ENCODE measurements around the gene DACH2. TPM values are rescaled to one million over a fixed set of nuclear protein-coding genes. Genes with fewer than 3 reads are reported as not detected.

DACH2 gene
- polyA plus RNA-seq, 1 donor from 2014 or later = 20.6 TPM

- no peaks in the 10 kb centered on the region for H3K36me3 ChIP-seq (ENCODE audit: insufficient read depth, low read length)
- H3K4me3 ChIP-seq (ENCODE audit: low read length) = no peak overlapping the region
- no peaks in the 10 kb centered on the region for H3K27me3 ChIP-seq (ENCODE audit: insufficient read depth, low read depth, low read length)
- no peaks in the 10 kb centered on the region for H4K20me1 ChIP-seq (ENCODE audit: insufficient read depth)
- no peak overlapping the region for H3K9ac ChIP-seq (ENCODE audit: low read length)
- no peak overlapping the region for H3K27ac ChIP-seq (ENCODE audit: low read length)
- H3F3A ChIP-seq (ENCODE audit: insufficient read depth, low read length, poor library complexity, severe bottlenecking) = no peaks in the 10 kb centered on the region
- no peaks in the 10 kb centered on the region for H3K9me3 ChIP-seq (ENCODE audit: low read length)
- no peaks in the 10 kb centered on the region for H3K9me2 ChIP-seq (ENCODE audit: insufficient read depth, low read length)
- no peaks in the 10 kb centered on the region for H3K79me2 ChIP-seq (replicated peaks; ENCODE audit: insufficient read depth, low read length)
- no peak overlapping the region for H2AFZ ChIP-seq (ENCODE audit: low read depth, low read length)
- TF ChIP-seq TAF1 (IDR thresholded peaks at IDR 0.05; ENCODE audit: low read depth) = no peak
- TF ChIP-seq, protein P1, sequence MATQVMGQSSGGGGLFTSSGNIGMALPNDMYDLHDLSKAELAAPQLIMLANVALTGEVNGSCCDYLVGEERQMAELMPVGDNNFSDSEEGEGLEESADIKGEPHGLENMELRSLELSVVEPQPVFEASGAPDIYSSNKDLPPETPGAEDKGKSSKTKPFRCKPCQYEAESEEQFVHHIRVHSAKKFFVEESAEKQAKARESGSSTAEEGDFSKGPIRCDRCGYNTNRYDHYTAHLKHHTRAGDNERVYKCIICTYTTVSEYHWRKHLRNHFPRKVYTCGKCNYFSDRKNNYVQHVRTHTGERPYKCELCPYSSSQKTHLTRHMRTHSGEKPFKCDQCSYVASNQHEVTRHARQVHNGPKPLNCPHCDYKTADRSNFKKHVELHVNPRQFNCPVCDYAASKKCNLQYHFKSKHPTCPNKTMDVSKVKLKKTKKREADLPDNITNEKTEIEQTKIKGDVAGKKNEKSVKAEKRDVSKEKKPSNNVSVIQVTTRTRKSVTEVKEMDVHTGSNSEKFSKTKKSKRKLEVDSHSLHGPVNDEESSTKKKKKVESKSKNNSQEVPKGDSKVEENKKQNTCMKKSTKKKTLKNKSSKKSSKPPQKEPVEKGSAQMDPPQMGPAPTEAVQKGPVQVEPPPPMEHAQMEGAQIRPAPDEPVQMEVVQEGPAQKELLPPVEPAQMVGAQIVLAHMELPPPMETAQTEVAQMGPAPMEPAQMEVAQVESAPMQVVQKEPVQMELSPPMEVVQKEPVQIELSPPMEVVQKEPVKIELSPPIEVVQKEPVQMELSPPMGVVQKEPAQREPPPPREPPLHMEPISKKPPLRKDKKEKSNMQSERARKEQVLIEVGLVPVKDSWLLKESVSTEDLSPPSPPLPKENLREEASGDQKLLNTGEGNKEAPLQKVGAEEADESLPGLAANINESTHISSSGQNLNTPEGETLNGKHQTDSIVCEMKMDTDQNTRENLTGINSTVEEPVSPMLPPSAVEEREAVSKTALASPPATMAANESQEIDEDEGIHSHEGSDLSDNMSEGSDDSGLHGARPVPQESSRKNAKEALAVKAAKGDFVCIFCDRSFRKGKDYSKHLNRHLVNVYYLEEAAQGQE (IDR thresholded peaks at IDR 0.05; ENCODE audit: borderline replicate concordance) = no peak
- no peak for TF ChIP-seq EP300 (conservative IDR thresholded peaks at IDR 0.05; ENCODE audit: poor library complexity, severe bottlenecking)
- TF ChIP-seq MXI1 (conservative IDR thresholded peaks at IDR 0.05; ENCODE audit: poor library complexity, severe bottlenecking) = no peak
- TF ChIP-seq CTCF (IDR thresholded peaks at IDR 0.05; ENCODE audit: poor library complexity, severe bottlenecking) = no peak
- no peak for TF ChIP-seq RAD21 (conservative IDR thresholded peaks at IDR 0.05)
- TF ChIP-seq SMC3 (conservative IDR thresholded peaks at IDR 0.05; ENCODE audit: poor library complexity) = no peak
- TF ChIP-seq POLR2AphosphoS5 (IDR thresholded peaks at IDR 0.05) = no peak
- TF ChIP-seq EZH2 (IDR thresholded peaks at IDR 0.05; ENCODE audit: borderline replicate concordance, insufficient read depth, low read length, poor library complexity, severe bottlenecking) = no peak
- H3K4me2 ChIP-seq (ENCODE audit: low read length) = no peak overlapping the region
Measured at GRCh38 chrX:86192827-86193226, 44.6 kb downstream of the DACH2 start.

DNA sequence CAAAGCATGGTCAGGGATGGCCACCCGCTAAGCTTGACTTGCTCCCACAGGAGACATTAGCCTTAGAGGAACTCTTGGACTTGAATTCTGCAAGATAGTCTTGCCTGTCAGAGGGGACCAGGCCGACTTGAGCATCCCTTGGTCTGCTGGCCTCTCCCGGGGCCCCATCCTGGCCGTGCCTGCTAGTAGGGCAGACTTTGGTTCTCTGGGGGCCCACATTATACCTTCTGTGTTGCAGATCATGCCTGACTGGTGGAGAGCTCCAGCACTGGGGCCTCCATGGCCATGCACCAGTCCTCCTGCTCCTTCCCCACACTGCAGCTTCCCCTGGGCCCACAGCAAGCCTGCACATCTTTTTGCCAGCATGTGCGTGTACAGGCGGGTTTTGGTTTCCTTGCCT lies 46.5 kb downstream of the DACH2 start:
- H3K9me2 ChIP-seq (ENCODE audit: insufficient read depth, low read length) = no peaks in the 10 kb centered on the region
- TF ChIP-seq SMC3 (conservative IDR thresholded peaks at IDR 0.05; ENCODE audit: poor library complexity) (no peak), CTCF (IDR thresholded peaks at IDR 0.05; ENCODE audit: poor library complexity, severe bottlenecking) (no peak), RAD21 (conservative IDR thresholded peaks at IDR 0.05) (no peak), MXI1 (conservative IDR thresholded peaks at IDR 0.05; ENCODE audit: poor library complexity, severe bottlenecking) (no peak), EP300 (conservative IDR thresholded peaks at IDR 0.05; ENCODE audit: poor library complexity, severe bottlenecking) (no peak), POLR2AphosphoS5 (IDR thresholded peaks at IDR 0.05) (no peak), EZH2 (IDR thresholded peaks at IDR 0.05; ENCODE audit: borderline replicate concordance, insufficient read depth, low read length, poor library complexity, severe bottlenecking) (no peak), TAF1 (IDR thresholded peaks at IDR 0.05; ENCODE audit: low read depth) (no peak)
- TF ChIP-seq, protein P1 (IDR thresholded peaks at IDR 0.05; ENCODE audit: borderline replicate concordance) = no peak
- no peaks in the 10 kb centered on the region for H4K20me1 ChIP-seq (ENCODE audit: insufficient read depth)
- H3K36me3 ChIP-seq (ENCODE audit: insufficient read depth, low read length) = no peaks in the 10 kb centered on the region
- no peak overlapping the region for H3K27ac ChIP-seq (ENCODE audit: low read length)
- no peak overlapping the region for H3K9ac ChIP-seq (ENCODE audit: low read length)
- H3K9me3 ChIP-seq (ENCODE audit: low read length) = no peaks in the 10 kb centered on the region
- H2AFZ ChIP-seq (ENCODE audit: low read depth, low read length) = no peak overlapping the region
- H3K4me3 ChIP-seq (ENCODE audit: low read length) = no peak overlapping the region
- no peaks in the 10 kb centered on the region for H3F3A ChIP-seq (ENCODE audit: insufficient read depth, low read length, poor library complexity, severe bottlenecking)
- H3K27me3 ChIP-seq (ENCODE audit: insufficient read depth, low read depth, low read length) = no peaks in the 10 kb centered on the region
- no peaks in the 10 kb centered on the region for H3K79me2 ChIP-seq (replicated peaks; ENCODE audit: insufficient read depth, low read length)
- no peak overlapping the region for H3K4me2 ChIP-seq (ENCODE audit: low read length)

All from neural cell (in vitro differentiated cells).